ENCODE data around the gene AMBRA1.
"Not testable (repeated sequence)": the region's sequence is repeated elsewhere in the genome, so short reads cannot be mapped to it uniquely, and the experiment has no call there.

Gene AMBRA1

DNA sequence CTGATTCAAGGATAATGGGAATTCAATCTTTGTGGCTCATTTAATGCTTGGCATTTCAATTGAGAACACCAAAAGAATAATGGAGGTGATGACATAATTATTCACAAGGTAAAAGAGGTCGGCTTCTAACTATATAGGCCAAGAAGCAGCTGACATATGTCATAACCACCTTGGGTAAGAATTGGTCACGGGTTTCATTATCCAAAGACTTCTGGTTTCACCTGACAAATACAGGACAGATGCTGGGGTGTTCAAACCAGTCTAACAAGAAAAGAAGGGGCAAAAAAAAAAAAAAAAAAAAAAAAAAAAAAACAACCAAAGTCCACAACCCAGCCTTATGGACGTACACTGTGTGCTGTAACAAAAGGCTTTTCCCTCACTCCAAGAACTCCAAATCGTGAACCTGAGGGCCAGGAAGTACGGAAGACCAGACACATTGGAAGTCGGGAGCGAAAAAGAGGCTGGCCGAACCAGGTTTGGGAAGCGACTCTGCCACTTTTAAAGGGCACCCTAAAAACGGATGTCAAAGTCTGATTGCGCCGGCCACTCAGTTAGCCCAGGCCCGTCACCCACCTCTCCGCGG is 22.8 kb upstream of the AMBRA1 start:
- DNase-seq = no peak

DNA sequence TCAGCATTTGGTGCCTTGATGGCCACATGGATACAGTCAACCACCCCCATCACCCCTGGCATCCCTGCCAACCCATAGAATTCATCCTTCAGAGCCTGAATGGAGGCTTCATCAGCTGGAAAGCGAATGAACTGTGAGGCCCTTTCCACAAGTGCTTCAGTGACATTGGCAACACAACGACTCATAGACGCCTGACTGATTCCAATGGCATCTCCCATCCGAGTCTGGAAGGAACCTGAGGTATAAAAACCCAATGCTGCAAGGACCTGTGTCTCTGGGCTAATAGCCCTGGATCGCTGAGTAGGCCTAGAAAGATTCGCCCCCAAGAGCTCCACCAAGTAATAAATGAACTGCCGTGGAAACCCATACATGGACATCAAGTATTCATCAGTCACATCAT is 21.9 kb upstream of the AMBRA1 start:
- no peak for DNase-seq

DNA sequence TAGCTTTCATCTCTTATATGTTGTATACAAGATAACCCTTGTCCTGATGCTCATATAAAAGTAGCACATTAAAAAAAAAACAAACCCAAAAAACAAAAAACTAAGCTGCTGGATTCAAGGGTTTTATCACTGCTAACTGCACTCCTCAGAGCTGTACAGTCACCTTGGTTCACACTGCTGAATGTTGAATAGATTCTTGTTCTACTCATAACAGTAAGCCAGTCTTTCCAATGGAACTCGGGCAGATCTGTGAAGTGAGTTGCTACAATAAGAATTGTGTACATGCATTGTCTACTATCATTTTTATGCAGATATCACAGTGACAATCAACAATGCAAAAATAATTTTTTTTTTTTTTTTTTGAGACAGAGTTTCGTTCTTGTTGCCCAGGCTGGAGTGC is 18.5 kb upstream of the AMBRA1 start:
- no peak for DNase-seq

DNA sequence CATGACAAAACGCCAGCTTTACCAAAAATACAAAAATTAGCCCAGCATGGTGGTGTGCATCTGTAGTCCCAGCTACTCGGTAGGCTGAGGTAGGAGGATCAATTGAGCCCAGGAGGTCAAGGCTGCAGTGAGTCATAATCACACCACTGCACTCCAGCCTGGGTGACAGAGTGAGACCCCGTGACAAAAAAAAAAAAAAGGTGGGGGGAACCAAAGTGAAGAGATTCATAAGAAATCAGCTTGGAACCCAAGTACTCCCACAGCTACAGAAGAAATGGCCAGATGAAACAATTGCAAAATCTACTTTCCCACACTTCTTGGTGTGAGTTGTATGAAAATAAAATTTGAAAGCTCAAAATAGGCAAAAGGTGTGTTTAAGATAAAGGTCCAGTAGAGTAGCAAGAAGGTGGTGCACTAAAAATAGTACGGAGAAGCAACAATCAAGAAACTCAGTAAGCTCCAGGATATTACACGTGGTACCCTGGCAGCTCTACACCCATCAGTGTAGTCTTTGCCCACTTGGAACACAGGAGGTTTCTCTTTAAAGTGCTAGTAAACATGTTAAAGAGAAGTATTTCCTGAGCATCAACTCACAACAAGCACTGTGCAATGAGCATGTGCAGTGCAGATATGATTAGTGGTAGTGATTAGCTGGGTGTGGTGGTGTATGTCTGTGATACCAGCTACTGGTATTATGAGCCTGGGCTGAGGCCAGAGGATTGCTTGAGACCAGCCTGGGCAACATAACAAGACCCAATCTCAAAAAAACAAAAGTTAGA is 17.9 kb upstream of the AMBRA1 start:
- DNase-seq = no peak

DNA sequence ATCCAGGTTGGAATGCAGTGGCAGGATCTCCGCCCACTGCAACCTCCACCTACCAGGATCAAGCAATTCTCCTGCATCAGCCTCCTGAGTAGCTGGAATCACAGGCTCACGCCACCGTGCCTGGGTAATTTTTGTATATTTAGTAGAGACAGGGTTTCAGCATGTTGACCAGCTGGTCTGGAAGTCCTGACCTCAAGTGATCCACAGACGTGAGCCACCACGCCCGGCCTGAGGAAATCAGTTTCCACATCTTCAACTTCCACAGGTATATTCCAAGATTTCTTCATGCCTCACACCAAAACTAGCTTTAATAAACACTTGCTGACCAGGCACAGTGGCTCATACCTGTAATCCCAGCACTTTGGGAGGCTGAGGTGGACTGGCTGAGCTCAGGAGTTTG is 15.6 kb upstream of the AMBRA1 start:
- no peak for DNase-seq

DNA sequence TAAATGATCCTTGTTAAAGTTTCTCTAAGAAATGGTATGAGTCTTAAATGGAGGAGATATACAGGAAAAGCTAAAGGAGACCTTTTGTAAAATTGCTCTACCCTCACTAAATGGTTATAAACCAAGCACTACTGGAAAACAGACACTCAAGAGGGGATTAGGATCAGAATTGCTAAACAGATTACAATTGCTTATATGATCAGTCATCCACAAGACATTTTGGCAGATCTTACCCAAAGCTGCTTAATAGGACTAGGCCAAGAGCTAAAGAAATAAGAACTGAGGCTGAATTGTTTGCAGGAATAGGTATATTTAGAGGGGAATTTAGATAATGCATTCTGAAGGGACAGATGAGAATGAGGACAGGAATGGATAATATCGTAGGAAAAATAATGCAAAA is 13.7 kb upstream of the AMBRA1 start:
- DNase-seq = no peak

DNA sequence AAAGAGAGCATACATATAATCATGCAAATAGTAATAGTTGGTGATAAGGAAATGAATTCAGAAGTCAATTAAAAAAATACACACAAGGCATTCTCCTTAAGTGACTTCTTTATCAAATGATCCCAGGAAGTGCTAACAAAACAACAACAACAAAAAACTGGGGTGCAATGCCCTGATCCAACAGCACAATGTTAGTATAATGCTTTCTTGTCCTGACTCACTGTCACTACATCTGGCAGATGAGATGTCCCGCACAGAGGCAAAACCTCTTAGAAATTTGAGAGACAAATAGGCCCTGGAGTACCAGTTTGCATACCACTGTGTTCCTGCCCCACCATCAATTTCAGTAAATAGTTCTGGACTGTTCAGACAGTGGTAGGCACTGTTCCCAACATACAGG is 11.0 kb upstream of the AMBRA1 start:
- no peak for DNase-seq

DNA sequence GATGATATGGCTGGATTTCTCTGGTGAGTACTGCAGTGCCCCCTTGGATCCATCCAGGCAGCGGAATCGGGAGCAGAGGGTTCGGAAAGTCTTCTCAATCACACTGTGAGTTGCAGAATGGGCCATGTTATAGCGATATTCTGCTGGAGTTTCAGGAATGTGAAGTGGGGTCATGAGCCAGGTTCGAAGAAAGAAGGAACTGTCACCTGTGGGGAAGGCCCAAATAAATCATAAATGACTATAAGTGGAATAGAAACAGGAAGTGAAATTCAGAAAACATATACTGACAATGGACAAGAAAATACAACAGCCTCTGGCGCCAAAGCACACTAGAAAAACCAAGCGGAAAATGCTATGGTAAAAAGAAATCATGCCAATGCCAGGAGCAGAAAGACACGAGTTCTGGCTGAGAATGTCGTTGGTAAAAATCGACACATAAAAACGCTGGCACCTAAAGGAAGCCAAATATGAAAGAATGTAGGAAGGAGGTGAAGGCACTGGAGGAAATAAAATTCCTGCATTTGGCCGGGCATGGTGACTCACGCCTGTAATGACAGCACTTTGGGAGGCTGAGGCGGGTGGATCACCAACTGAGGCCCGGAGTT is 10.0 kb upstream of the AMBRA1 start:
- DNase-seq = no peak

DNA sequence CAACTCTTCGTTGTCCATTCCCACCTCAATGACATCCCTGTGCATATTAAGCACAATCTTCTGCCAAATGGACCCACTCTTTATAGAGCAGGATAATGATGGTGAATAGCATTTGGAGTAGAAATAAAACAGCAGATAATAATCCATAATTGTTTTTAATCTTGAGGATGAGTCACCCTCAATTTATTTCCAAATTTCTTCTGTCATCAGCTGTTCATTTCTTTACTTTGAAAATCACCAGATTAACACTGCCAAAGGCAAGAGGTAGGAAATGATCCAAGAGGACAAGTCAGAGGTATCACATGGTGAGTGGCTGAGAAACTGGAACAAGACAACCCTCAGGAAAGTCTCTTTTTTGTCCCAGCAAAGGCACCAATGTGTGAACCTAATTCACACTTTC is 7.3 kb upstream of the AMBRA1 start:
- DNase-seq = no peak

DNA sequence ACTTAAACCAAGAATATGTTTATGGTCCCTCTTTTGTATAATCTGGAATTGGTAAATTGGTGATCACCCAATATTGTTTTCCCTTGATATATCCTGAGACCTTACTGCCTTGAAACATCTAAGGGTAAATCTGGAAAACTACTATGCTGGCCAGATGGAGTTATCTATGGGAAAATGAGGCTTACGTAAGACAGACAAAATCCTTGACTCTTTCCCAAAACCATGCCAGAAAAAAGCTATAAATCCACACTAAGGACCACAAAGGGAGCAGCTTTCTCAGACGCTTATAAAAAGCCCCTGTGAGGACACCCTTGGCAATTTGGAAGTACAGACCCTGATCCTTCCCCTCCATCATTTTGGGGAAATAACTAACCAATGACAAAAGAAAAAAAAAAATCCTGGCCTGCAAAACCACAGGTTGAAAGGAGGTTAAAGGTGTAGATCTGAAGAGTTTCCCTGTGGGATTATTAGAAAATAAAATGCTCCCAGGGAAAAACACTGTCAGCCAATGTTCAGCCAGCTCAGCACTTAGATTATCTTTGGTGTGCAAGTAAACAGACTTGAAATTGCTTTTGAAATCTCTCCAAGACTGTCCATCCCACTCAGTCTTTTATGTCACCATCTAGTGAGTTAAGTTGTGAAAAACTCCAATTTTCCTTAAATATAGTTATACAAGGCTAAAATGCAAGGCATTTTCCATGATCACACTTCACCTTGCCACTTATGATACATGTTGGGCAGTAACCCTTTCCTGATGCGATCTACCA is 6.6 kb upstream of the AMBRA1 start:
- DNase-seq = no peak

DNA sequence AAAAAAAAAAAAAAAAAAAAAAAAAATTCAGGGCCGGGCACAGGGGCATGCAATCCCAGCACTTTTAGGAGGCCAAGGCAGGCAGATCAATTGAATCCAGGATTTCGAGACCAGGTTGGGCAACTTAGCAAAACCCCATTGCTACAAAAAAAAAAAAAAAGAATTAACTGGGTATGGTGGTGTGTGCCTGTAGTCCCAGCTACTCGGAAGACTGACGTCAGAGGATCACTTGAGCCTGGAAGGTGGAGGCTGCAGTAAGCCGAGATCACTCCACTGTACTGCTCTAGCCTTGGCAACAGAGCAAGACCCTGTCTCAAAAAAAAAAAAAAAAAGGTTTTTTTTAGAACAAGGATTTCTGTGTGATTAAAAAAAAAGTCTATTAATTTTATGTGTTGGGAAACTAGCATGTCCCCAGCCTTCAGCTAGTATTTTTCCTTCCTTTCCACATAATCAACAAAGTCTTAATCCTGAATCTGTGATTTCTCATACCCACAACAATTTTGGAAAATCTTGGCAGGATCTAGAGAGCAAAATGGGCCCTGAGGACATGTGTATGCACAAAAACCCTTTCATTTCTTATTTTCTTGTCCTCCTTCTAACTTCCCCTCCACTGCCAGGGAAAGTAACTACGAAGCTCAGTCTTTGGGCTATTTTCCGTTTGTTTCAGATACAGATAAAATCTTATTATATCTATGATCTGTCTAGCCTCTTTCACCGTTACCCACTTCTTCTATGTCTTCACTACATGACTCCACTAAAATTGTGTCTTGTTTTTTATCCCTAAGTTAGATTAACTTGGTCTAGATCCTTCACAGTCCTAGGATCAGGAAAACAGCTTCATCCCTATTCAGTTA is 5.7 kb upstream of the AMBRA1 start:
- DNase-seq = no peak

DNA sequence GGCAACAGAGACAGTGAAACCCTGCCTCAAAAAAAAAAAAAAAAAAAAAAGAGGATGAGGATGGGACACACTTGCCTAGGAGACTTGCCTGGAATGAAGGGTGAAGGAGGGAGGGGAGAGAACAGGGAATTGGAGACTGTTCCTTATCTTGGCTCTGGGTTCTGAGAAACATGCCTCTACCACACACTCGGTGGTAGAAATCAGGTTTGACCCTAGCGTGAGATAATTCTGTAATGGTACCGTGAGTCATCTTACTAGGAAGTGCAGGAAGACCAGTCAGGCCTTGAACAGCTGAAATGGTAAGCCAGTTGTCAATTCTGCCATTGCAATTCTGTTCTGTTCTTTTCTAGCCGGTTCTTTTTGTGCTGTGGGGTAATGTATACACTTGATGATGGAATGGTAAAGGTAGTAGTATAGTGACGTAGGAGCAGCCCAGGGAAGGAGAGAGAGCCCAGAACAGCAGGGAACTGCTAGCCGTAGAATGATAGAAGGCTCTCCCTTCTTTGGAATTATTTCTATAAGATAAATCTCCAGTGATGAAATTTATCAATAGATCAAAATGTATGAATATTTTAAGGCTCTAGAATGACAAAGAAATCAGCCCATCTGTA is 3.9 kb upstream of the AMBRA1 start:
- no peak for DNase-seq

DNA sequence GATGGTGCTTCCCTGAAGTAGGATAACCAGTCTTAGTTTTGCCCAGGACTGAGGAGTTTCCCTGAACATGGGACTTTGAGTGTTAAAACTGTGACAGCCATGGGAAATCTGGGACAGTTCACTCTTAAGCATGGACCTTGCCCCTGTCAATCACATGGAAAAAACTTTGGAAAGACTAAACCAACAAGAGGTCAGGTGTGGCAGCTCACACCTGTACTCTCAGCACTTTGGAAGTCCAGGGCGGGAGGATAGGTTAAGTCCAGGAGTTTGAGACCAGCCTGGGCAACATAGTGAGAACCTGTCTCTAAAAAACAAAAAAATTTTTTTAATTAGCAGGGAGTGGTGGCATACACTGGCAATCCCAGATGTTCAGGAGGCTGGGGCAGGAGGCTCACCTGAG is 3.3 kb upstream of the AMBRA1 start:
- DNase-seq = no peak

DNA sequence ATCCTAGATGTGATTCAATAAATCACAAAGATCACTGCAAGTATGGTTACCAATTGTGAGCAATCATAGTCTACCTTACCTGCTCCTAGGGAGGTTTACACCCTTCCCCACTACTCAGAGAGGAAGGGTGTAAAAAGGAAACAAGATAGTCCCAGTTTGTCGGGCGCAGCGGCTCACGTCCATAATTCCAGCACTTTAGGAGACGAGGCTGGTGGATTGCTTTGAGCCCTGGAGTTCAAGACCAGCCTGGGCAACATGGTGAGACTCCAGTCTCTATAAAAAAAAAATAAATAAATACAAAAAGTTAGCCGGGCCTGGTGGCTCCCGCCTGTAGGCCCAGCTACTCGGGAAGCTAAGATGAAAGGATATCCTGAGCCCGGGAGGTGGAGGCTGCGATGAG is 962 bp upstream of the AMBRA1 start:
- DNase-seq = no peak

DNA sequence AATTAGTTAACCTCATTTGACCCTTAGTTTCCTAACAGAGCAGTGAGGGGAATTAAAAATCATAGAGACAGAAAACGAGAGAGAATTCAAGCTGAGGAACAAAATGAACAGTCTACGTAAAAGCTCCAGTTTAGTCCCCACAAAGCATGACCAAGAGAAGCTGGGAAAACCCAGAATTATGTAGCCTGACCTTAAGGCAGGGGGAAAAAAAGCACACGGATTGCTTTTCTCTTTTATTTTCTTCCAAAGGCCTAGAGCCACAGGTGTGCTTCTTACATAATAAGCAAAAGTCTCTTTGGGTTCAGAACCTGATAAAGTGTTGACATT is 514 bp upstream of the AMBRA1 start:
- no peak for DNase-seq

DNA sequence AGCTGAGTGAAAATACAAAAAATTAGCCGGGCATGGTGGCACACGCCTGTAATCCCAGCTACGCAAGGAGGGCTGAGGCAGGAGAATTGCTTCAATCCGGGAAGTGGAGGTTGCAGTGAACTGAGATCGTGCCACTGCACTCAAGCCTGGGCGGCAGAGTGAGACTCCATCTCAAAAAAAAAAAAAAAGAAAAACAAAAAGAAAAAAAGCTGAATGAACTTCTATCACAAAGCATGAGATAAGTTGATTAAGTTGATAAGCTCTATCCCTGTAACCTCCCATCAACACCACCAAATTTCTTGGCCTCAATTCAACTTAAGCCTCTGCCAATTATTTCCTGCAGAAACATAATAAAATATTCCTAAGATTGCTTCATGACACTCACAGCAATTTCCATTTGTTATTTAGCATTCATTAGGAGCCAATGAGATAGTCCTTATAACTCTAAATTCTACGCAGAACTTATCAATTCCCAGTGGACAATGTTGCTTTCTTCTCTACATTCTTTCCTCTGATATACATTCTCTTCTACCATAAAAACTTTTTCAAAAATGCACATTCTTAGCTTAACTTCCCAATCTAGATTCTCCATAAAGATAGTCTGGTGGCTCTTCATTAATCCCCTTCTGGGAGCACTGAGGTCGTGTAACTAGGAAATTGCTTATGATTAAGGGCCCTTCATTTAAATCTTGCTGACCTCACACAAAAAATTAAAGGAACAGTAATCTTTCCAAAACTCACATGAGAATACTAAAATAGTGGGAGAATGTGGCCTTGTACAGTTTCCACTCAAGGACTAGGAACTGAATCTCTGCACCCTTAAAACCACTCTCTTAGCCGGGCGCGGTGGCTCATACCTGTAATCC is 2.9 kb downstream of the AMBRA1 start:
- no peak for DNase-seq

DNA sequence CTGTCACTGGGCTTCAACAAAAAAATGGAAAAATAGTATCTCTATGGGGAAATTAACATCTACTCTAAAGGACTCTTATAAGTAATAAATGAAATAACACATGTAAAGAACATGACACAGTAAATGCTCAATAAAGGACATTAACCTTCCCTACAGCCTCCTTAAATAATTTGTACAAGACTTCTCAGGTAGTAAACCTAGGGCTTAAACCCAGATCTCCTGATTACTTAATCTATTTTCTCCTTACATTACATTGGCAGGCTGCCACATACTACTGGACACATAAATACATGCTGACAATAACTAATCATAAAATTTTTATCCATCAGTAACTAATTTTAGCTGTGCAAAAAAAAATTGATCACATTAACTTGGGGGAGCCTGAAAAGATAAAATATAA is 4.9 kb downstream of the AMBRA1 start:
- DNase-seq = no peak

DNA sequence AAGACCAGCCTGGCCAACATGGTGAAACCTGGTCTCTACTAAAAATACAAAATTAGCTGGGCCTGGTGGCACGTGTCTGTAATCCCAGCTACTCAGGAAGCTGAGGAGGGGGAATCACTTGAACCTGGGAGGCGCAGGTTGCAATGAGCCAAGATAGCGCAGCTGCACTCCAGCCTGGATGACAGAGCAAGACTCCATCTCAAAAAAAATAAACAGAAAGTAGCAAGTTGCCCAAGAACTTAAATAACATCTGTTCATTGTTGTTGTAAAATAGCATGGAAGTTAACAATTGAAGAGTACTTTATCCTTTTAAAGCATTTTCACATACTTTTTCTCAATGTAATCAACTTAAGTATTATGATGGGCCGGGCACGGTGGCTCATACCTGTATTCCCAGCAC is 5.7 kb downstream of the AMBRA1 start:
- DNase-seq = no peak

DNA sequence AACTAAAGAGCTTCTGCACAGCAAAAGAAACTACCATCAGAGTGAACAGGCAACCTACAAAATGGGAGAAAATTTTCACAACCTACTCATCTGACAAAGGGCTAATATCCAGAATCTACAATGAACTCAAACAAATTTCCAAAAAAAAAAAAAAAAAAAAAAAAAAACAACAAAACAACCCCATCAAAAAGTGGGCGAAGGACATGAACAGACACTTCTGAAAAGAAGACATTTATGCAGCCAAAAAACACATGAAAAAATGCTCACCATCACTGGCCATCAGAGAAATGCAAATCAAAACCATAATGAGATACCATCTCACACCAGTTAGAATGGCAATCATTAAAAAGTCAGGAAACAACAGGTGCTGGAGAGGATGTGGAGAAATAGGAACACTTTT is 10.3 kb downstream of the AMBRA1 start:
- DNase-seq = not testable (repeated sequence)

DNA sequence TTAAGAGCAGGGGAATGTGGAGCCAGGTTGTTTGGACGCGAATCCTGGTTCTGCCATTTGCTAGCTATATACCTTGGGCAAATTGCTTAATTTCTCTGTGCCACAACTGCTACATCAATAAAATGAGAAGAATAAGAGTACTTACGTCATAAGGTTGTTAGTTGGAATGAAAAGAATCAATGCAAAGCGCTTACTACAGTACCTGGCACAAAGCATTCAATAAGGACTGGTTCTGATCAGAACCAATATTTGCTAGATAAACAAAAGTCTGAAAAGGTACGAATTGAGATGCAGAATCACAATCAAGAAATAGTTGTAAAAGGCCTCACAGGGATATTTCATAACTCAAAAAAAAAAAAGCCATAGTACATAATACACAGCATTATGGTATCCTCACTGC is 11.2 kb downstream of the AMBRA1 start:
- no peak for DNase-seq

DNA sequence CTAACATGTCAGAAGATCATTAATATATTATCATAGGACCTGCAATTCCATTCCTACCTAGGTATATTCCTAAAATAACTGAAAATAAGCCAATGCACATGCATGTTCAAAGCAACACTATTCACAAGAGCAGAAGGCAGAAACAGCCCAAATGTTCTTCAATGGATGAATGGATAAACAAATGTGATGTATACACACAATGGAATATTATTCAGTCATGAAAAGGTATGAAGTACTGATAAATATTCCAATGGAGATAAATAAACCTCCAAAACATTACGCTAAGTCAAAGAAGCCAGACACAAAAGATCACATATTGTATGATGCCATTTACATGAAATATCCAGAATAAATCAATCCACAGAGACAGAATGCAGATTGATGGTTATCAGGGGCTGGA is 16.8 kb downstream of the AMBRA1 start:
- DNase-seq = no peak

DNA sequence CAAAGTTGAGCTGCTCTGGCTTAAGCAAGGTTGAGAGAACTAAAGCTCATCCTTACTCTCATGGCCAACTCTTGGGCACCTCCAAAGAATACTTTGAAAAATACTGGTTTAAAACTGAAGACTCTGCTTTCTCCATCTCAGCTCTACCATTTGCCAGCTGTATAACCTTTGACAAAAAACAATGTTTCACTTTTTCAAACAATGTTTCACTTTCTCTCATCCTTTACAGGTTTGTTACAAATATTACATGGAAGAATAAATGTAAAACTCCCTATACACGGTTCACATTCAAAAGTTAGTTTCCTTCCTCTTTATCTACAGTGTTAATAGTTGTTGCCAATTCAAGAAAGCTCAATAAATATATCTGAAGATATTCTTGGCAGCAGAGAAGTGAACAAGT is 19.2 kb downstream of the AMBRA1 start:
- DNase-seq = no peak

All from DMS153 (cell line).